Transverse colon (tissue), 3 donors: ENCODE measurements around the gene MCUR1.

ENCODE experiments used
- CTCF ChIP-seq, 5 experiments: fragments of 200-600 bp in 3 of 5; fragments of 450-650 bp in 2 of 5; sonication (generic) in 3 of 5; IDR thresholded peaks; 1 replicate in 2 of 5; 2 replicates in 3 of 5; pipeline ENCODE4 v1.5.1; 2016 to 2017; ENCODE audit warnings: antibody characterized with exemption in 5 of 5, inconsistent platforms in 3 of 5, mild to moderate bottlenecking in 2 of 5, moderate library complexity in 1 of 5
- POLR2A ChIP-seq: fragments of 450-650 bp; IDR thresholded peaks from one replicate; pipeline ENCODE4 v1.6.1; 2016; ENCODE audit warnings: antibody characterized with exemption, mild to moderate bottlenecking, moderate library complexity

- TF ChIP-seq CTCF (IDR thresholded peaks at IDR 0.05), result no peak
- TF ChIP-seq POLR2A, result no peak
Measured at GRCh38 chr6:13800615-13801014, 13.7 kb downstream of the MCUR1 start.
